ENCODE measurements around the gene HLCS.
A peak's percentile ranks its signal among the peaks of the same experiment; 100 is the strongest.

HLCS gene

DNA sequence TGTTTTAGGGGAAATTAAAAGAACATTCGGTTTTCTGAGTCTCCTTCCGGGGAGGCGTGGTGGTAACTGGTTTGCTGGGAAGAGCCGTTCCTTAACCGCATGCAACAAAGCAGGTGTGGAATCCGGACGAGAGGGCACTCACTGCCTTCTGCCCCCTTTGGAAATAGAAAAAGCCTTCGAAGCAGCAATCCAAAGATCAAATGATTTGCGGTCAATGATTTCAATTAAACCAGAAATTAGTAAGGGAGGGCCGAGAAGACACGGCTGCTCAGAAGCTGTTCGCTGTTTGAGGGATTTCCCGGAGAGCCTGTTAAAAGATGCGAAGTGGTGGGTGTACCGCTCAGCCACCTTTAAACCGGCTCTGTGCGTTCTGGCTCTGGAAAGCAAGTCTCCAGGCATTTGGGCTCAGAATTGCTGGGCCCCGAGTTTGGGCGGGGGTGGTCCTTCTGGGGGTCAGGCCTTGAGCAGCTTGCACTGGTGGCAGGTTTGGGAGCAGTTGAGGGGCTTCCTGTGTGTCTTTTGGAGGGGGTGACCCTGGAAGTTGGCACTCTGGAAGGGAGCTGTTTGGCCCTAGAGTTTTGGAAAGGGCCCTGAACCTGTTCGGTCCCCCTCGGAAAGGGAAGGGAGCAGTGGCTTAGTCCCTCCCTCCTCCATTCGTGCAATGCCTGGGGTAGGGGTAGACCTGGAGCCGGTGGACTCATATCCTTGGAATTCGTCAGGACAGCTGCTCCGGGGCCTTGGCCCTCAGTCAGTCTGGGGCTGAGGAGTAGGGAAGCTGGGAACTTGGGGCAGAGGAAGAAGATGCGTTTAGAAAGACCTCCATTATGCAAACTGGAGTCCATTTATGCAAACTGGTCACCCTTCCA, 264.5 kb downstream of the HLCS start:
- DNase-seq (ENCODE audit: low spot score) = peak; percentile 60

DNA sequence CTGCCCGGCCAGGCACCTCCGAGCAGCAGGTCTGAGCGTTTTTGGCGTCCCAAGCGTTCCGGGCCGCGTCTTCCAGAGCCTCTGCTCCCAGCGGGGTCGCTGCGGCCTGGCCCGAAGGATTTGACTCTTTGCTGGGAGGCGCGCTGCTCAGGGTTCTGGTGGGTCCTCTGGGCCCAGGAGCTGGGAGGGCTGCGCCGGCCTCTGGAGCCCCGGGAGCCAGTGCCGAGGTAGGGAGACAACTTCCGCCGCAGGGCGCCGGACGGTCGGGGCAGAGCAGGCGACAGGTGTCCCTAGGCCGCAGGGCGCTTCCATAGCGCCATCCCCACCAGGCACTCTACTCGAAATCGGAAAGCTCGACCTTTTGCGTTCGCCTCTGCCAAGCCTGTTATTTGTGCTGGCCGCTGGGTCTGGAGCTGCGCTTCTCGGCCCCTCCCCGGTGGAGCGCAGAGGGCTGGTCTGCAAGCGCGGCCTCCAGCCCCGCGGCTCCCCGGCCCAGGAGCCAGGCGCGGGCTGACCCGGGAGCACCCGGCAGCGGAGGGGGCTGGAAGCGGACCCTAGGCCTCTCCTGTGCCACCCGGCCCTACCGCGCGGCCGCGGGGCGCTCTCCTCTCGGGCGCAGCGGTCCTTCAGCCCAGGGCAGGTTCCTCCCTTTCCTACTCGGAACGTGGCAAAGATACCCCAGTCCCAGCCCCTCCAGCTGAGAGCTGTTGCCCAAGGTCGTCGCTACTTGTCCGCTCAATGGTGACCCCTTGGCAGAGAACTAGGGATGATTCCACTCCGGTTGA, 265.3 kb downstream of the HLCS start:
- DNase-seq (ENCODE audit: low spot score) = peak; percentile 54

Data from SW480 (cell line).